WTC11 (cell line): ENCODE results near the gene COL16A1. TPM values are rescaled to one million over a fixed set of nuclear protein-coding genes. Genes with fewer than 3 reads are reported as not detected.

ENCODE experiments used
- ATAC-seq: fragments of 200-7000 bp; cut with Tn5 transposase; 2 replicates; pipeline ENCODE4 v1.10.0; 2021; ENCODE audit warnings: mild to moderate bottlenecking, moderate library complexity
- CTCF ChIA-PET: fragments of 300-600 bp; sonication (Branson Sonifier 250); formaldehyde crosslinking; loops from one replicate; lab custom pipeline; 2021; ENCODE audit warnings: antibody characterized with exemption; lab: Charles Lee
- POLR2A ChIA-PET: fragments of 350-600 bp; sonication (Branson Sonifier 250); formaldehyde crosslinking; loops from one replicate; lab custom pipeline; 2021; ENCODE audit warnings: antibody characterized with exemption; lab: Charles Lee
- DNase-seq: peaks from one replicate; pipeline ENCODE4 v3.0.0; 2021; ENCODE audit warnings: low spot score
- H3K27ac Mint-ChIP-seq: 2 replicates; pipeline ENCODE4 v1.8.0; 2021; ENCODE audit warnings: mixed read lengths
- H3K27me3 Mint-ChIP-seq: 2 replicates; pipeline ENCODE4 v1.8.0; 2021; ENCODE audit warnings: low read depth, mild to moderate bottlenecking, moderate library complexity, mixed read lengths
- H3K36me3 Mint-ChIP-seq: 2 replicates; pipeline ENCODE4 v1.8.0; 2021; ENCODE audit warnings: mixed read lengths
- H3K4me1 Mint-ChIP-seq: 2 replicates; pipeline ENCODE4 v1.8.0; 2022; ENCODE audit warnings: mixed read lengths
- H3K4me3 Mint-ChIP-seq: 2 replicates; pipeline ENCODE4 v1.8.0; 2021; ENCODE audit warnings: mild to moderate bottlenecking, moderate library complexity, mixed read lengths
- H3K9me3 Mint-ChIP-seq: 2 replicates; pipeline ENCODE4 v1.8.0; 2021; ENCODE audit warnings: mixed read lengths
- ELF4 ChIP-seq: sonication (generic); formaldehyde crosslinking; IDR thresholded peaks from 2 replicates; pipeline ENCODE4 v1.8.1; 2022; ENCODE audit warnings: low read depth, mild to moderate bottlenecking, moderate library complexity, missing genetic modification reagents
- EMX1 ChIP-seq: fragments of 250-450 bp; sonication (Bioruptor Pico); IDR thresholded peaks from 2 replicates; pipeline ENCODE4 v1.8.0; 2021; ENCODE audit warnings: mild to moderate bottlenecking
- FOXJ3 ChIP-seq: sonication (generic); formaldehyde crosslinking; IDR thresholded peaks from 2 replicates; pipeline ENCODE4 v1.9.0; 2021; ENCODE audit warnings: missing genetic modification reagents, mild to moderate bottlenecking, borderline replicate concordance
- GRHL2 ChIP-seq: fragments of 250-450 bp; sonication (Bioruptor Pico); IDR thresholded peaks from 2 replicates; pipeline ENCODE4 v1.8.0; 2022; ENCODE audit warnings: mild to moderate bottlenecking, moderate library complexity; ENCODE audit not compliant: insufficient replicate concordance, severe bottlenecking
- HMGA2 ChIP-seq: fragments of 250-450 bp; sonication (Bioruptor Pico); IDR thresholded peaks from 2 replicates; pipeline ENCODE4 v1.4.0; 2021; ENCODE audit warnings: mild to moderate bottlenecking, moderate library complexity
- JUN ChIP-seq: sonication (generic); formaldehyde crosslinking; IDR thresholded peaks from 2 replicates; pipeline ENCODE4 v1.8.0; 2023; ENCODE audit warnings: mild to moderate bottlenecking, missing genetic modification reagents
- MXD4 ChIP-seq: fragments of 250-450 bp; sonication (Bioruptor Pico); IDR thresholded peaks from 2 replicates; pipeline ENCODE4 v1.8.0; 2021; ENCODE audit warnings: mild to moderate bottlenecking, moderate library complexity, borderline replicate concordance
- NR3C1 ChIP-seq: sonication (generic); formaldehyde crosslinking; conservative IDR thresholded peaks from 2 replicates; pipeline ENCODE4 v1.8.1; 2023; ENCODE audit warnings: low read depth, mild to moderate bottlenecking, missing genetic modification reagents
- RELA ChIP-seq: sonication (generic); formaldehyde crosslinking; IDR thresholded peaks from 2 replicates; pipeline ENCODE4 v1.8.1; 2022; ENCODE audit warnings: missing genetic modification reagents, mild to moderate bottlenecking, borderline replicate concordance
- SMAD3 ChIP-seq: sonication (generic); formaldehyde crosslinking; IDR thresholded peaks from 2 replicates; pipeline ENCODE4 v1.8.0; 2022; ENCODE audit warnings: missing genetic modification reagents, mild to moderate bottlenecking, borderline replicate concordance
- SMAD4 ChIP-seq: sonication (generic); formaldehyde crosslinking; IDR thresholded peaks from 2 replicates; pipeline ENCODE4 v1.8.0; 2022; ENCODE audit warnings: mild to moderate bottlenecking, missing genetic modification reagents
- TEAD1 ChIP-seq: sonication (generic); formaldehyde crosslinking; IDR thresholded peaks from 2 replicates; pipeline ENCODE4 v1.8.0; 2022; ENCODE audit warnings: mild to moderate bottlenecking, missing genetic modification reagents
- ZNF423 ChIP-seq: fragments of 250-450 bp; sonication (Bioruptor Pico); IDR thresholded peaks from 2 replicates; pipeline ENCODE4 v2.1.2; 2022; ENCODE audit warnings: mild to moderate bottlenecking, moderate library complexity
- total RNA-seq: library from RNA; stranded (reverse); gene quantifications from 3 replicates; pipeline ENCODE4 v1.2.3, GENCODE V29; 2021
- TF ChIP-seq, protein P1 (sequence below): sonication (generic); formaldehyde crosslinking; IDR thresholded peaks from 2 replicates; pipeline ENCODE4 v1.8.1; 2022; ENCODE audit warnings: mild to moderate bottlenecking, moderate library complexity, missing genetic modification reagents
- TF ChIP-seq, protein P2 (sequence below): fragments of 250-450 bp; sonication (Bioruptor Pico); IDR thresholded peaks from 2 replicates; pipeline ENCODE4 v2.1.2; 2022; ENCODE audit warnings: mild to moderate bottlenecking, moderate library complexity
- TF ChIP-seq, protein P3 (sequence below): sonication (generic); formaldehyde crosslinking; IDR thresholded peaks from 2 replicates; pipeline ENCODE4 v1.8.1; 2022; ENCODE audit warnings: low read depth, missing genetic modification reagents, borderline replicate concordance
- TF ChIP-seq, protein P4 (sequence below): fragments of 250-450 bp; sonication (Bioruptor Pico); IDR thresholded peaks from 2 replicates; pipeline ENCODE4 v1.9.0; 2021; ENCODE audit warnings: mild to moderate bottlenecking
- TF ChIP-seq, protein P5 (sequence below): sonication (generic); formaldehyde crosslinking; conservative IDR thresholded peaks from 2 replicates; pipeline ENCODE4 v1.8.1; 2022; ENCODE audit warnings: mild to moderate bottlenecking, missing genetic modification reagents
- TF ChIP-seq, protein P6 (sequence below): fragments of 250-450 bp; sonication (Bioruptor Pico); IDR thresholded peaks from 2 replicates; pipeline ENCODE4 v1.9.0; 2021; ENCODE audit warnings: mild to moderate bottlenecking, borderline replicate concordance

COL16A1 gene
- total RNA-seq, 1 experiment from 2014 or later: 8.8 TPM

DNA sequence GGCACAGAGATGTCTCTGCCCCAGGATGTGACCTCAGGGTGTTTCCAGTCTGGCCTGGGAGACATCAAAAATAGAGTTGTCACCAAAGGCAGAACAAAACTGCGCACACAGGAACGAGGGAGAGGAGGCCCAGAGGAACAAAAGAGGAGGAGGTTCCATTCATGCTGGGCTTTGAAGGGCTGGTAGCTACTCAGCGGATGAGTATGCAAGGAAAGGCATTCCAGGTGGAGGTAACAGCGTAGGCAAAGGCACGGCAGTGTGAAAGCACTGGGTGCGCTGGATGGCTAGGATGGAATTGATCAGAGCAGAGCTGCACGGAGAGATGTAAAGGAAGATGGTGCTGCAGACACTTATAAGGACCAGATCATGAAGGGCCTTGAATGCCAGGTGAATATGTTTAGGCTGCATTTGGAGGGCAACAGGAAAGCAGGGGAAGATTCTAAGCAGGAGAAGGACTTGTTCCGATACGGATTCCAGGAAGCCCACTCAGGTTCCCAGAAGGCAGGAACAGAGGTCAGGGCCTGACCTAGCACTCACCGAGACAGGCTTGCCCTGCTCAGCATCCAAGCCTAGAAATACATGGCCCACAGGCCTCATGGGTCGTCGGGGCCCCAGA is 6.3 kb downstream of the COL16A1 start (continued):
- TF ChIP-seq SMAD3 (no peak), NR3C1 (CRISPR knock-in tag) (no peak), ELF4 (no peak)
- TF ChIP-seq, protein P1, sequence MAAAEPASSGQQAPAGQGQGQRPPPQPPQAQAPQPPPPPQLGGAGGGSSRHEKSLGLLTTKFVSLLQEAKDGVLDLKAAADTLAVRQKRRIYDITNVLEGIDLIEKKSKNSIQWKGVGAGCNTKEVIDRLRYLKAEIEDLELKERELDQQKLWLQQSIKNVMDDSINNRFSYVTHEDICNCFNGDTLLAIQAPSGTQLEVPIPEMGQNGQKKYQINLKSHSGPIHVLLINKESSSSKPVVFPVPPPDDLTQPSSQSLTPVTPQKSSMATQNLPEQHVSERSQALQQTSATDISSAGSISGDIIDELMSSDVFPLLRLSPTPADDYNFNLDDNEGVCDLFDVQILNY (CRISPR knock-in tag): no peak
- TF ChIP-seq, protein P2, sequence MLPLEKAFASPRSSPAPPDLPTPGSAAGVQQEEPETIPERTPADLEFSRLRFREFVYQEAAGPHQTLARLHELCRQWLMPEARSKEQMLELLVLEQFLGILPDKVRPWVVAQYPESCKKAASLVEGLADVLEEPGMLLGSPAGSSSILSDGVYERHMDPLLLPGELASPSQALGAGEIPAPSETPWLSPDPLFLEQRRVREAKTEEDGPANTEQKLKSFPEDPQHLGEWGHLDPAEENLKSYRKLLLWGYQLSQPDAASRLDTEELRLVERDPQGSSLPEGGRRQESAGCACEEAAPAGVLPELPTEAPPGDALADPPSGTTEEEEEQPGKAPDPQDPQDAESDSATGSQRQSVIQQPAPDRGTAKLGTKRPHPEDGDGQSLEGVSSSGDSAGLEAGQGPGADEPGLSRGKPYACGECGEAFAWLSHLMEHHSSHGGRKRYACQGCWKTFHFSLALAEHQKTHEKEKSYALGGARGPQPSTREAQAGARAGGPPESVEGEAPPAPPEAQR: no peak

DNA sequence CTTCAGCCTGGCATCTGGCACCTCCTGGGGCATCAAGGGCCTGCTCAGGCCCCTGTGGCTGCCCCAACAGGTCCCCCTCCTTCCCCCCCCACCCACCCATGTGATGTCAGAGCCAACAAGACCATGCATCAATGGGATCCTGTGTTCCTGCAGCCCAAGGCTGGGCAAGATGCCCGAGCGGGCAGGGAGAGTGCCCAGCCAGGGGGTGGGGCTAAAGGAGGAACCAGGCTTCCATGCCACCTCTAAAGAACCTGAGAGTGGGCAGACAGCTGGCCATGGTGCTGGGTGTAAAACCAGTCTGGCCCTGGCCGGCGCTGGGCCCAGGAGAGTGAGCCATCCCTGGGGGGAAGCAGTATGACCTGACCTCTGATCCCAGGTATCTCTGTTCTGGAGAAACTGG is 7.6 kb downstream of the COL16A1 start:
- ATAC-seq: no peak

More for the DNA sequence above, 7.6 kb downstream of the COL16A1 start:
- no peaks in the 10 kb centered on the region for H3K36me3 Mint-ChIP-seq
- TF ChIP-seq RELA (CRISPR knock-in tag) (no peak), JUN (no peak), GRHL2 (CRISPR knock-in tag) (no peak), HMGA2 (CRISPR knock-in tag) (no peak), FOXJ3 (CRISPR knock-in tag) (no peak), ZNF423 (CRISPR knock-in tag) (no peak), TEAD1 (CRISPR knock-in tag) (no peak), EMX1 (CRISPR knock-in tag) (no peak), SMAD4 (CRISPR knock-in tag) (no peak), MXD4 (CRISPR knock-in tag) (no peak)
- TF ChIP-seq, protein P3, sequence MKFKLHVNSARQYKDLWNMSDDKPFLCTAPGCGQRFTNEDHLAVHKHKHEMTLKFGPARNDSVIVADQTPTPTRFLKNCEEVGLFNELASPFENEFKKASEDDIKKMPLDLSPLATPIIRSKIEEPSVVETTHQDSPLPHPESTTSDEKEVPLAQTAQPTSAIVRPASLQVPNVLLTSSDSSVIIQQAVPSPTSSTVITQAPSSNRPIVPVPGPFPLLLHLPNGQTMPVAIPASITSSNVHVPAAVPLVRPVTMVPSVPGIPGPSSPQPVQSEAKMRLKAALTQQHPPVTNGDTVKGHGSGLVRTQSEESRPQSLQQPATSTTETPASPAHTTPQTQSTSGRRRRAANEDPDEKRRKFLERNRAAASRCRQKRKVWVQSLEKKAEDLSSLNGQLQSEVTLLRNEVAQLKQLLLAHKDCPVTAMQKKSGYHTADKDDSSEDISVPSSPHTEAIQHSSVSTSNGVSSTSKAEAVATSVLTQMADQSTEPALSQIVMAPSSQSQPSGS (CRISPR knock-in tag): no peak
- TF ChIP-seq, protein P4, sequence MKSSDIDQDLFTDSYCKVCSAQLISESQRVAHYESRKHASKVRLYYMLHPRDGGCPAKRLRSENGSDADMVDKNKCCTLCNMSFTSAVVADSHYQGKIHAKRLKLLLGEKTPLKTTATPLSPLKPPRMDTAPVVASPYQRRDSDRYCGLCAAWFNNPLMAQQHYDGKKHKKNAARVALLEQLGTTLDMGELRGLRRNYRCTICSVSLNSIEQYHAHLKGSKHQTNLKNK (CRISPR knock-in tag): no peak
- TF ChIP-seq, protein P5, sequence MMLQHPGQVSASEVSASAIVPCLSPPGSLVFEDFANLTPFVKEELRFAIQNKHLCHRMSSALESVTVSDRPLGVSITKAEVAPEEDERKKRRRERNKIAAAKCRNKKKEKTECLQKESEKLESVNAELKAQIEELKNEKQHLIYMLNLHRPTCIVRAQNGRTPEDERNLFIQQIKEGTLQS (CRISPR knock-in tag): no peak
- TF ChIP-seq, protein P6, sequence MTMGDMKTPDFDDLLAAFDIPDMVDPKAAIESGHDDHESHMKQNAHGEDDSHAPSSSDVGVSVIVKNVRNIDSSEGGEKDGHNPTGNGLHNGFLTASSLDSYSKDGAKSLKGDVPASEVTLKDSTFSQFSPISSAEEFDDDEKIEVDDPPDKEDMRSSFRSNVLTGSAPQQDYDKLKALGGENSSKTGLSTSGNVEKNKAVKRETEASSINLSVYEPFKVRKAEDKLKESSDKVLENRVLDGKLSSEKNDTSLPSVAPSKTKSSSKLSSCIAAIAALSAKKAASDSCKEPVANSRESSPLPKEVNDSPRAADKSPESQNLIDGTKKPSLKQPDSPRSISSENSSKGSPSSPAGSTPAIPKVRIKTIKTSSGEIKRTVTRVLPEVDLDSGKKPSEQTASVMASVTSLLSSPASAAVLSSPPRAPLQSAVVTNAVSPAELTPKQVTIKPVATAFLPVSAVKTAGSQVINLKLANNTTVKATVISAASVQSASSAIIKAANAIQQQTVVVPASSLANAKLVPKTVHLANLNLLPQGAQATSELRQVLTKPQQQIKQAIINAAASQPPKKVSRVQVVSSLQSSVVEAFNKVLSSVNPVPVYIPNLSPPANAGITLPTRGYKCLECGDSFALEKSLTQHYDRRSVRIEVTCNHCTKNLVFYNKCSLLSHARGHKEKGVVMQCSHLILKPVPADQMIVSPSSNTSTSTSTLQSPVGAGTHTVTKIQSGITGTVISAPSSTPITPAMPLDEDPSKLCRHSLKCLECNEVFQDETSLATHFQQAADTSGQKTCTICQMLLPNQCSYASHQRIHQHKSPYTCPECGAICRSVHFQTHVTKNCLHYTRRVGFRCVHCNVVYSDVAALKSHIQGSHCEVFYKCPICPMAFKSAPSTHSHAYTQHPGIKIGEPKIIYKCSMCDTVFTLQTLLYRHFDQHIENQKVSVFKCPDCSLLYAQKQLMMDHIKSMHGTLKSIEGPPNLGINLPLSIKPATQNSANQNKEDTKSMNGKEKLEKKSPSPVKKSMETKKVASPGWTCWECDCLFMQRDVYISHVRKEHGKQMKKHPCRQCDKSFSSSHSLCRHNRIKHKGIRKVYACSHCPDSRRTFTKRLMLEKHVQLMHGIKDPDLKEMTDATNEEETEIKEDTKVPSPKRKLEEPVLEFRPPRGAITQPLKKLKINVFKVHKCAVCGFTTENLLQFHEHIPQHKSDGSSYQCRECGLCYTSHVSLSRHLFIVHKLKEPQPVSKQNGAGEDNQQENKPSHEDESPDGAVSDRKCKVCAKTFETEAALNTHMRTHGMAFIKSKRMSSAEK (CRISPR knock-in tag): no peak
- TF ChIP-seq, protein P1 (CRISPR knock-in tag): no peak
- TF ChIP-seq, all 79 proteins: peak for 0
- Mint-ChIP-seq H3K4me3 (no peak overlapping the region), H3K9me3 (no peaks in the 10 kb centered on the region), H3K27me3 (no peaks in the 10 kb centered on the region), H3K4me1 (peaks cover 13% of the 10 kb centered on the region), H3K27ac (no peak overlapping the region)
- POLR2A ChIA-PET: no interaction called here
- DNase-seq: no peak
- CTCF ChIA-PET: interaction anchor here (1.1 to 2.9 kb wide), 4 partner anchors 18 to 93 kb away, joined by 3 to 26 read pairs (median 6); no protein-coding TSS in a partner anchor
